Measurements from ENCODE around the gene DIPK2A.

DIPK2A gene

GRCh38 chr3:143971359-143972154, at the start of gene DIPK2A:
Gene DIPK2A, plus strand, starts transcription at chr3:143971823. Its CDS starts 510 bp downstream, at chr3:143972333.
- peak; percentile 97 for DNase-seq (ENCODE audit: low spot score)

- no peak for DNase-seq (ENCODE audit: low spot score)
These were observed 46.9 kb upstream of the DIPK2A start for GRCh38 chr3:143924522-143925285.

GRCh38 chr3:143928056-143928455, 43.6 kb upstream of the DIPK2A start:
- DNase-seq (ENCODE audit: low spot score) = no peak

GRCh38 chr3:143928541-143929255, 42.9 kb upstream of the DIPK2A start:
- no peak for DNase-seq (ENCODE audit: low spot score)

- no peak for DNase-seq (ENCODE audit: low spot score)
These were observed 36.8 kb upstream of the DIPK2A start for GRCh38 chr3:143934791-143935190.

GRCh38 chr3:143935678-143936077, 35.9 kb upstream of the DIPK2A start:
- no peak for DNase-seq (ENCODE audit: low spot score)

GRCh38 chr3:143950810-143951209, 20.8 kb upstream of the DIPK2A start:
- DNase-seq (ENCODE audit: low spot score) = no peak

GRCh38 chr3:143951351-143951971, 20.2 kb upstream of the DIPK2A start:
- peak; percentile 55 for DNase-seq (ENCODE audit: low spot score)

- no peak for DNase-seq (ENCODE audit: low spot score)
These were observed 19.0 kb upstream of the DIPK2A start for GRCh38 chr3:143952569-143953072.

- DNase-seq (ENCODE audit: low spot score) = no peak
These were observed 16.5 kb upstream of the DIPK2A start for GRCh38 chr3:143955113-143955512.

- no peak for DNase-seq (ENCODE audit: low spot score)
These were observed 14.8 kb upstream of the DIPK2A start for GRCh38 chr3:143956838-143957237.

GRCh38 chr3:143957453-143957852, 14.2 kb upstream of the DIPK2A start:
- DNase-seq (ENCODE audit: low spot score) = no peak

GRCh38 chr3:143958966-143959365, 12.7 kb upstream of the DIPK2A start:
- DNase-seq (ENCODE audit: low spot score) = no peak

GRCh38 chr3:143961342-143961741, 10.3 kb upstream of the DIPK2A start:
- no peak for DNase-seq (ENCODE audit: low spot score)

- DNase-seq (ENCODE audit: low spot score) = no peak
These were observed 7.7 kb upstream of the DIPK2A start for GRCh38 chr3:143963946-143964345.

GRCh38 chr3:143970773-143971358, 757 bp upstream of the DIPK2A start:
- no peak for DNase-seq (ENCODE audit: low spot score)

- no peak for DNase-seq (ENCODE audit: low spot score)
These were observed 507 bp downstream of the DIPK2A start for GRCh38 chr3:143972155-143972504.

- DNase-seq (ENCODE audit: low spot score) = peak; percentile 71
These were observed 1.1 kb downstream of the DIPK2A start for GRCh38 chr3:143972505-143973258.

GRCh38 chr3:143973259-143974021, 1.8 kb downstream of the DIPK2A start:
- peak; percentile 92 for DNase-seq (ENCODE audit: low spot score)

Measured in hematopoietic multipotent progenitor cell treated with erythropoietin and hydrocortisone succinate and interleukin-3 and kit ligand, for 17 days (in vitro differentiated cells).